ENCODE data around the gene RDH5. TPM values are rescaled to one million over a fixed set of nuclear protein-coding genes. Genes with fewer than 3 reads are reported as not detected.

The RDH5 gene
- total RNA-seq, 4 donors from 2014 or later, result 5.7 to 15.3 (median 9.5) TPM

DNA sequence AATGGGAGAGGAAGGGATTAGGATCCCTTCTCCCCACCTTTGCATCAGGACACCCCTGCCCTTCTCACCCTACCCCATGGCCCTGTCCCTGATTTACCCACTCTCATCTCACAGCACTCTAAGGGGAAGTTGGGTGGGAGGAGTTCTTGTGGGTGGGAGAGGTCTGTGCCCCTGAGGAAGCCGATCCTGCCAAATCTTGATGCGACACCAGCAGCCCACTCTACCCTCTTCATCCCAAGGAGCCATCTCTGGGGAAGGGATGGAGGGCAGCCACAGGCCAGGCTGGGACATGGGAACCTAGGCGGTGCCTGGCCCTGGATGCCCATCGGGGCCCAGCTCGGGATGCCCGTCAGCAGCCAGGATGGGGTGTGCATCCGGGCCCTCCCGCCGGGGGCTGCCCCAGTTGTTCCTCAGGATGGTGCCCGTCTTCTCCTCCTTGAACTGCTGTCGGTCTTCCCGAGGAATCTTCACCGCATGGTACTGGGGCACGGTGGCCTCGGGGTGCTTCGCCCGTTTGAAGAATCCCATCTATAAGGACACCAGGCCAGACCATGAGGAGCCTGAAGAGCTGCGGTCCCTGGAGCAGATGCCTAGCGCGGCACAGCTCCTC lies 35.3 kb upstream of the RDH5 start:
- no peaks in the 10 kb centered on the region for H3K36me3 ChIP-seq
- peaks cover 9% of the 10 kb centered on the region for H3K4me1 ChIP-seq
- no peak for TF ChIP-seq POLR2AphosphoS5 (IDR thresholded peaks at IDR 0.05)
- TF ChIP-seq POLR2A (IDR thresholded peaks at IDR 0.05), result no peak
- TF ChIP-seq, protein P1, sequence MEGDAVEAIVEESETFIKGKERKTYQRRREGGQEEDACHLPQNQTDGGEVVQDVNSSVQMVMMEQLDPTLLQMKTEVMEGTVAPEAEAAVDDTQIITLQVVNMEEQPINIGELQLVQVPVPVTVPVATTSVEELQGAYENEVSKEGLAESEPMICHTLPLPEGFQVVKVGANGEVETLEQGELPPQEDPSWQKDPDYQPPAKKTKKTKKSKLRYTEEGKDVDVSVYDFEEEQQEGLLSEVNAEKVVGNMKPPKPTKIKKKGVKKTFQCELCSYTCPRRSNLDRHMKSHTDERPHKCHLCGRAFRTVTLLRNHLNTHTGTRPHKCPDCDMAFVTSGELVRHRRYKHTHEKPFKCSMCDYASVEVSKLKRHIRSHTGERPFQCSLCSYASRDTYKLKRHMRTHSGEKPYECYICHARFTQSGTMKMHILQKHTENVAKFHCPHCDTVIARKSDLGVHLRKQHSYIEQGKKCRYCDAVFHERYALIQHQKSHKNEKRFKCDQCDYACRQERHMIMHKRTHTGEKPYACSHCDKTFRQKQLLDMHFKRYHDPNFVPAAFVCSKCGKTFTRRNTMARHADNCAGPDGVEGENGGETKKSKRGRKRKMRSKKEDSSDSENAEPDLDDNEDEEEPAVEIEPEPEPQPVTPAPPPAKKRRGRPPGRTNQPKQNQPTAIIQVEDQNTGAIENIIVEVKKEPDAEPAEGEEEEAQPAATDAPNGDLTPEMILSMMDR (IDR thresholded peaks at IDR 0.05), result no peak
- TF ChIP-seq EP300 (IDR thresholded peaks at IDR 0.05), result no peak
- H3K27me3 ChIP-seq, result peaks cover 9% of the 10 kb centered on the region
- no peak overlapping the region for H3K4me3 ChIP-seq
- WGBS, result 94% methylated on average over 18 of the region's 20 CpGs
- no peak for DNase-seq (ENCODE audit: low spot score in 2 of 2)
- H3K9me3 ChIP-seq, result no peaks in the 10 kb centered on the region
- no peak overlapping the region for H3K27ac ChIP-seq

DNA sequence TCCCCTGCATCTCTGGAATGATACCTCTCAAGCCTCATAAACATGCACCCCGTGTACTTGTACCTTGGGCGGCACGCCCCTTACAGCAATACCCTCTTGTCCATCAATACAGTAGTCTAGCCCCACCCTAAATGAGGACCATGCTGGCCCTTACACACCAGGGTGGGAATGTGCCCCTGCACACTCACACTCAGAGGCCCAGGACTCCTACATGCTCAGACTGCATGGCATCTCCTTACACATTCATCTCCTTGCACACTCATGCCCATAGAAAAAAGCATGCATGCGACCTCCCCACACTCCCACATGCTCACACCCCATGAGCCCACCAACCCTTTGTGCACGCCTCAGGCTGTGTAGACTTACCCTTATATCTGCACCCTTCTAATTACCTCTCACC lies 34.5 kb upstream of the RDH5 start:
- Histone ChIP-seq H3K36me3 (no peaks in the 10 kb centered on the region), H3K27ac (no peak overlapping the region), H3K9me3 (no peaks in the 10 kb centered on the region), H3K4me3 (no peak overlapping the region), H3K4me1 (peaks cover 9% of the 10 kb centered on the region), H3K27me3 (peaks cover 9% of the 10 kb centered on the region)
- no peak for DNase-seq (ENCODE audit: low spot score in 2 of 2)
- TF ChIP-seq EP300 (IDR thresholded peaks at IDR 0.05) (no peak), POLR2AphosphoS5 (IDR thresholded peaks at IDR 0.05) (no peak), POLR2A (IDR thresholded peaks at IDR 0.05) (no peak)
- TF ChIP-seq, protein P1 (IDR thresholded peaks at IDR 0.05), result no peak
- WGBS, result 92% methylated on average over 5 of the region's 5 CpGs

- DNase-seq (ENCODE audit: low spot score in 2 of 2), result peak in 1 of 2 donors; percentile 21
- H3K27me3 ChIP-seq, result peaks cover 9% of the 10 kb centered on the region
- no peaks in the 10 kb centered on the region for H3K9me3 ChIP-seq
- no peak overlapping the region for H3K27ac ChIP-seq
- 89% methylated on average over 9 of the region's 9 CpGs for WGBS
- peaks cover 4% of the 10 kb centered on the region for H3K4me1 ChIP-seq
- no peaks in the 10 kb centered on the region for H3K36me3 ChIP-seq
- no peak overlapping the region for H3K4me3 ChIP-seq
- TF ChIP-seq, protein P1 (IDR thresholded peaks at IDR 0.05), result no peak
- TF ChIP-seq POLR2AphosphoS5 (IDR thresholded peaks at IDR 0.05), result no peak
- TF ChIP-seq POLR2A (IDR thresholded peaks at IDR 0.05), result no peak
- TF ChIP-seq EP300 (IDR thresholded peaks at IDR 0.05), result no peak
These were observed 33.7 kb upstream of the RDH5 start for GRCh38 chr12:55686366-55687010.

DNA sequence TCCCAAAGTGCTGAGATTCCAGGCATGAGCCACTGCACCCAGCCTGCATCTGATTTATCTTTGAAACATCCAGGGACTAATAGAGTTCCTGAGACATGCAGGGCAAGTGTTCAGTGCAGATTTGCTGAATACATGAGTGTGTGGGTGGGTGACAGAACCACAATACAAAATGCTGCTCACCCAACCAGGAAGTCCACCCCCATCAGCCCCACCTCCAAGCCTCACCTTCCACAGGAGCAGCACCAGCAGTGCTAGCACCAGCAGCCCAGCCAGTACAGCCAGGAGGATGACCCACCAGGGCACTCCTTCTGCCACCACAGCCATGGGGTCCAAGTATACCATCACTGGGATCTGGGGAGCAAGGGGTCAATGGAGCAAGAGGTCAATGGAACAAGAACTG lies 32.4 kb upstream of the RDH5 start:
- no peaks in the 10 kb centered on the region for H3K9me3 ChIP-seq
- no peaks in the 10 kb centered on the region for H3K36me3 ChIP-seq
- TF ChIP-seq POLR2A (IDR thresholded peaks at IDR 0.05), result no peak
- TF ChIP-seq EP300 (IDR thresholded peaks at IDR 0.05), result no peak
- no peak for TF ChIP-seq POLR2AphosphoS5 (IDR thresholded peaks at IDR 0.05)
- TF ChIP-seq, protein P1 (IDR thresholded peaks at IDR 0.05), result no peak
- no peaks in the 10 kb centered on the region for H3K4me1 ChIP-seq
- DNase-seq (ENCODE audit: low spot score in 2 of 2), result no peak
- peaks cover 7% of the 10 kb centered on the region for H3K27me3 ChIP-seq
- no peak overlapping the region for H3K27ac ChIP-seq
- no peak overlapping the region for H3K4me3 ChIP-seq

DNA sequence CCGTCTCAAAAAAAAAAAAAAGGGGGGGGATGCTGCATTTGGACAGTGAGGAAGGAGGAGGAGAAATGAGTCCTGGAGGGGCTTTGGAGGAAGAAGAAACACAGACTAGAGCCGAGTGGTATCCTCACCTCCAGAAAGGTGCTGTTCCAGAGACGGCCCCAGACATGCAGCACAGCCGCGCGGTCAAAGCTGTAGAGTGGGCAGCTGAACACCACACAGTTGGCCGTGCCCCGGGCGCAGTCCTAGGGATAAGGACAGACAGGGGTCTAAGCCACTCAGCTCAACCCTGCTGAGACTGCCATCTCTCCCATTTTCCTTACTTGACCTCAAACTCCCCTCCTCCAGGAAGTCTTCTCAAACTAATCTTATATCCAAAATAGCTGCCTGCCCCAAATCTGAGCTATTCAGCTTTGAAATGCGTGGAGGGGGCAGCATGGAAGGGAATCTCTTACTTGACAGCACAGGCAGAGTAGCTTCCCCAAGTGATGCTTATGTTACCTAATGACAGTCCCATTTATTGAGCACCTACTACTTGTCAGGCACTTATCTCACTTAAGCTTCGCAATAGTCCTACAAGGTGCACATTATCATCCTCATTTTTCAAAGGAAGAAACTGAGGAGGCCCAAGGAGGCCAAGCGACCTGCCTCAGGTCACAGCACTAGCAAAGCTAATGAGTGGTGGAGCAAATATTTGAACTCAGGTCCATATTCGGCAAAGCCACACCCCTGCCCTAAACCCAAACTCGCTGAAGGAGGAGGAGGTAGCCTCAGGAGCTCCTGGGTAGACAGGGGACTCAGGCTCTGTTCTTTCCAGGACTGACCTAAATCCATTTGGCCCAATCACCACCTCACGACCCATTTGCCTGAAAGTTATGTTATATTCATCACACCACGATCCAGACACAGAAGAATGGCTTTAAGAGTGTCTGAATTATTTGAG lies 31.2 kb upstream of the RDH5 start:
- no peak overlapping the region for H3K27ac ChIP-seq
- DNase-seq (ENCODE audit: low spot score in 2 of 2), result peak in 1 of 2 donors; percentile 25
- H3K27me3 ChIP-seq, result peaks cover 7% of the 10 kb centered on the region
- H3K4me1 ChIP-seq, result no peaks in the 10 kb centered on the region
- H3K4me3 ChIP-seq, result no peak overlapping the region
- peaks cover 4% of the 10 kb centered on the region for H3K36me3 ChIP-seq
- H3K9me3 ChIP-seq, result no peaks in the 10 kb centered on the region
- 92% methylated on average over 16 of the region's 16 CpGs for WGBS
- TF ChIP-seq POLR2A (IDR thresholded peaks at IDR 0.05) (no peak), POLR2AphosphoS5 (IDR thresholded peaks at IDR 0.05) (no peak), EP300 (IDR thresholded peaks at IDR 0.05) (no peak)
- TF ChIP-seq, protein P1 (IDR thresholded peaks at IDR 0.05), result no peak

All from suprapubic skin (tissue), 4 donors.